ENCODE results near the gene JPH2. TPM values are rescaled to one million over a fixed set of nuclear protein-coding genes. Genes with fewer than 3 reads are reported as not detected.
A peak's percentile ranks its signal among the peaks of the same experiment; 100 is the strongest.

The JPH2 gene
- total RNA-seq, 1 experiment from 2014 or later = 14.7 TPM

DNA sequence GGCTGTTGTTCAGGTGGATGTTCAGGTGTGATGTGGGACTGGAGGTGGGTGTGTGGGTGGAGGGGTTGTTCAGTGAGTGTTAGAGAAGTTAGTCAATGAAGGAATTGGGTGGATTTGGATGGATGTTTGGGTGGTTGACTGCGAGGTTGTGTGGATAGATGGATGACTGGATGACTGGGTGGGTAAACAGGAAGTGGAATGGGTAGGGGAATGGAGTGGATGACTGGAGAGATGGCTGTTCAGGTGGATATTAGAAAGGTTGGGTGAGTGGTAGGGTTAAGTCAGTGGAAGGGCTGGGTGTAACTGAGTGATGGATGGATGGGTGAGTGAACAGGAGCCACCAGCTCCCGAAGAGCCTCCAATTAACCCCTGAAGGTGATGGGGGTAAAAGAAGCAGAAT is 27.9 kb downstream of the JPH2 start:
- intact Hi-C loops (cut with micrococcal nuclease) = no loop called here
- DNase-seq (ENCODE audit: unreplicated experiment) = no peak
- no peaks in the 10 kb centered on the region for H3K27me3 Mint-ChIP-seq (ENCODE audit: insufficient read depth, unreplicated experiment)
- H3K27ac Mint-ChIP-seq (ENCODE audit: low read depth, unreplicated experiment) = no peak overlapping the region
- ChIA-PET CTCF (interaction anchor here (1.2 kb wide), 1 partner anchor 30 kb away, joined by 5 read pairs; no protein-coding TSS in a partner anchor), POLR2A (no interaction called here)
- TF ChIP-seq, protein P1, sequence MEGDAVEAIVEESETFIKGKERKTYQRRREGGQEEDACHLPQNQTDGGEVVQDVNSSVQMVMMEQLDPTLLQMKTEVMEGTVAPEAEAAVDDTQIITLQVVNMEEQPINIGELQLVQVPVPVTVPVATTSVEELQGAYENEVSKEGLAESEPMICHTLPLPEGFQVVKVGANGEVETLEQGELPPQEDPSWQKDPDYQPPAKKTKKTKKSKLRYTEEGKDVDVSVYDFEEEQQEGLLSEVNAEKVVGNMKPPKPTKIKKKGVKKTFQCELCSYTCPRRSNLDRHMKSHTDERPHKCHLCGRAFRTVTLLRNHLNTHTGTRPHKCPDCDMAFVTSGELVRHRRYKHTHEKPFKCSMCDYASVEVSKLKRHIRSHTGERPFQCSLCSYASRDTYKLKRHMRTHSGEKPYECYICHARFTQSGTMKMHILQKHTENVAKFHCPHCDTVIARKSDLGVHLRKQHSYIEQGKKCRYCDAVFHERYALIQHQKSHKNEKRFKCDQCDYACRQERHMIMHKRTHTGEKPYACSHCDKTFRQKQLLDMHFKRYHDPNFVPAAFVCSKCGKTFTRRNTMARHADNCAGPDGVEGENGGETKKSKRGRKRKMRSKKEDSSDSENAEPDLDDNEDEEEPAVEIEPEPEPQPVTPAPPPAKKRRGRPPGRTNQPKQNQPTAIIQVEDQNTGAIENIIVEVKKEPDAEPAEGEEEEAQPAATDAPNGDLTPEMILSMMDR (IDR thresholded peaks at IDR 0.05; ENCODE audit: unreplicated experiment) = no peak
- H3K4me1 Mint-ChIP-seq (ENCODE audit: insufficient read depth, unreplicated experiment) = no peaks in the 10 kb centered on the region
- no TSS peak for BruUV-seq (replicated peaks)
- peaks cover 29% of the 10 kb centered on the region for H3K36me3 Mint-ChIP-seq (ENCODE audit: insufficient read depth, unreplicated experiment)
- H3K9me3 Mint-ChIP-seq (ENCODE audit: unreplicated experiment) = peaks cover 18% of the 10 kb centered on the region
- no peak overlapping the region for H3K4me3 Mint-ChIP-seq (ENCODE audit: unreplicated experiment)

DNA sequence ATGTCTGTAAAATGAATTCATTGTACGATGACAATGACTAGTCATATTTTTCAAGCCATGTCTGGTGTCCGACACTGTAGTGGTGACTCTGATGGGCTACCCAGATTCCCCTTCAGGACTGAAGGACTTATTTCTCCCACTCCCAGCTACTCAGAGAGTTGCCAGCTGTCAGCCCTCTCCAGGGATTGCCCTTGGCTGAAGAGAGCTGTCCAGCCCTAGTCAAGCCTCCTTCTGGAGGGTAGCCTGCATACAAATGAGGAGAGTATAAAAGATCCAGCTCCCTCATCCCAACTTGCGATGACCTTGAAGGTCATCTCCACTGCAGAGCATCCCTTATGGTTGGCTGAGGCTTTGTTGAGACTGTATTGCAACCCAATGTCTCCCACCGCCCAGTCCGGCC is 29.9 kb downstream of the JPH2 start:
- Mint-ChIP-seq H3K9me3 (ENCODE audit: unreplicated experiment) (peaks cover 11% of the 10 kb centered on the region), H3K27me3 (ENCODE audit: insufficient read depth, unreplicated experiment) (no peaks in the 10 kb centered on the region), H3K4me1 (ENCODE audit: insufficient read depth, unreplicated experiment) (peaks cover 7% of the 10 kb centered on the region), H3K36me3 (ENCODE audit: insufficient read depth, unreplicated experiment) (peaks cover 27% of the 10 kb centered on the region), H3K4me3 (ENCODE audit: unreplicated experiment) (no peak overlapping the region), H3K27ac (ENCODE audit: low read depth, unreplicated experiment) (no peak overlapping the region)
- TF ChIP-seq, protein P1 (IDR thresholded peaks at IDR 0.05; ENCODE audit: unreplicated experiment) = no peak
- ChIA-PET CTCF (interaction anchor here (0.7 to 1.2 kb wide), 2 partner anchors 33 to 40 kb away, joined by 3 to 4 read pairs; no protein-coding TSS in a partner anchor), POLR2A (no interaction called here)
- no TSS peak for BruUV-seq (replicated peaks)
- DNase-seq (ENCODE audit: unreplicated experiment) = no peak
- intact Hi-C loops (cut with micrococcal nuclease) = no loop called here

DNA sequence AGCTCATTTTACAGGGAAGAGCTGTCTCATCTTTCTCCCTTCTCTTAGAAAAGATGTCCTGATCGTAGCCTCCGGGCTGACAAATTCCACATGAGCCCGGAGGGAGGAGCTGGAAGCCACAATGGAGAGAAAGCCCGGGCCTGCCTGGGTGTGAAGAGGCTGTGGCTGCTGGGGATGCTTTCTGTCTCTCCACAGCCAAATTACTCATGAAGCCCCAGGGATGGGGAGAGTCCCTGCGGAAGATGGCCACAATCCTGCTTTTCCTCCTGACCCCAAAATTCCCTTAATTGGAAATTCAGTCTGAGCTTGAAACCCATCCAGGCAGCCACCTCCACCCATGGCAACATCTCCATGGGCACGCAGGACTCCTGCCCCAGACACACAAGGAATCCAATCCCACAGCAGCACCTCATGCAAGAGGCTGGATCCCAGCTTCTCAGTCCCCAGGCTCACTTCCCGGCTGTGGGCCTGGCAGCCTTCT is 32.4 kb downstream of the JPH2 start:
- no TSS peak for BruUV-seq (replicated peaks)
- TF ChIP-seq, protein P1 (IDR thresholded peaks at IDR 0.05; ENCODE audit: unreplicated experiment) = no peak
- no peak overlapping the region for H3K4me3 Mint-ChIP-seq (ENCODE audit: unreplicated experiment)
- intact Hi-C loops (cut with micrococcal nuclease) = loop anchor here (2.0 kb wide), 1 partner anchor 34 kb away; no protein-coding TSS in a partner anchor
- H3K27ac Mint-ChIP-seq (ENCODE audit: low read depth, unreplicated experiment) = no peak overlapping the region
- CTCF ChIA-PET = interaction anchor here (0.7 to 4.7 kb wide), 10 partner anchors 10 to 692 kb away, joined by 3 to 51 read pairs (median 4); partner anchors contain the start of gene JPH2
- peak; percentile 30 for DNase-seq (ENCODE audit: unreplicated experiment)
- no peaks in the 10 kb centered on the region for H3K27me3 Mint-ChIP-seq (ENCODE audit: insufficient read depth, unreplicated experiment)
- POLR2A ChIA-PET = interaction anchor here (0.8 to 4.3 kb wide), 10 partner anchors 9 to 40 kb away, joined by 3 to 17 read pairs (median 5); partner anchors contain the start of gene JPH2
- peaks cover 15% of the 10 kb centered on the region for H3K4me1 Mint-ChIP-seq (ENCODE audit: insufficient read depth, unreplicated experiment)
- H3K36me3 Mint-ChIP-seq (ENCODE audit: insufficient read depth, unreplicated experiment) = peaks cover 21% of the 10 kb centered on the region
- H3K9me3 Mint-ChIP-seq (ENCODE audit: unreplicated experiment) = peaks cover 11% of the 10 kb centered on the region

DNA sequence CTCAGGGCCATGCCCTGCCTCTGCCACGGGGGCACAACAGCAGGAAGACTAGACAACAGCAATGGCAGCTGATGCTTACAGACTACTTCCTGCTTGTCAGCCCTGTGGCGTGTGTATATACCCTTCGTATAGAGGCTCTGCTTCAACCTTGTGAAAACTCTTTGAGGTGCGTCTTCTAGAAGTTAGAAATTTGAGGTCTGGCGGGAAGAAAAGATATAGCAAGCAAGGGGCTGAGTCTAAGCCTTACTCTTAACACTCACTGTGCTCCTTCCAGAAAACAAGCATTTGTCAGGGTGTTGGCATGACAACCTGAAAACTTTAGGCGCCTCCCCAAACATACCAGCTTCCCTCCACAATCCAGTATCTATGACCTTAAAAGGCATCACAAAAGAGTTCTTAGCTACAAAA is 33.3 kb downstream of the JPH2 start:
- no peak overlapping the region for H3K27ac Mint-ChIP-seq (ENCODE audit: low read depth, unreplicated experiment)
- BruUV-seq (replicated peaks) = no TSS peak
- POLR2A ChIA-PET = interaction anchor here (1.0 to 4.3 kb wide), 7 partner anchors 10 to 37 kb away, joined by 3 to 17 read pairs (median 7); partner anchors contain the start of gene JPH2

More for the DNA sequence above, 33.3 kb downstream of the JPH2 start:
- Mint-ChIP-seq H3K36me3 (ENCODE audit: insufficient read depth, unreplicated experiment) (peaks cover 20% of the 10 kb centered on the region), H3K4me3 (ENCODE audit: unreplicated experiment) (no peak overlapping the region), H3K4me1 (ENCODE audit: insufficient read depth, unreplicated experiment) (peaks cover 15% of the 10 kb centered on the region), H3K9me3 (ENCODE audit: unreplicated experiment) (peaks cover 2% of the 10 kb centered on the region), H3K27me3 (ENCODE audit: insufficient read depth, unreplicated experiment) (no peaks in the 10 kb centered on the region)
- TF ChIP-seq, protein P1 (IDR thresholded peaks at IDR 0.05; ENCODE audit: unreplicated experiment) = no peak
- CTCF ChIA-PET = interaction anchor here (0.8 to 4.7 kb wide), 9 partner anchors 10 to 45 kb away, joined by 3 to 51 read pairs (median 3); partner anchors contain the start of gene JPH2
- DNase-seq (ENCODE audit: unreplicated experiment) = no peak
- intact Hi-C loops (cut with micrococcal nuclease) = loop anchor here (2.0 kb wide), 1 partner anchor 35 kb away; no protein-coding TSS in a partner anchor
